ENCODE results near the gene SGO2.

The SGO2 gene

GRCh38 chr2:200618054-200618419 is 92.0 kb downstream of the SGO2 start:
- no peaks in the 10 kb centered on the region for H3K4me1 ChIP-seq (ENCODE audit: control insufficient read depth in 2 of 2, insufficient read depth in 2 of 2, low read length in 2 of 2)
- no peaks in the 10 kb centered on the region for H3K36me3 ChIP-seq (ENCODE audit: control insufficient read depth in 2 of 2, insufficient read depth in 2 of 2, low read length in 2 of 2)
- no peak overlapping the region for H3K4me3 ChIP-seq (ENCODE audit: low read length in 2 of 2)
- no peaks in the 10 kb centered on the region for H3K9me3 ChIP-seq (ENCODE audit: control insufficient read depth in 2 of 2, low read length in 2 of 2)
- H3K27me3 ChIP-seq (ENCODE audit: control insufficient read depth in 2 of 2, insufficient read depth in 2 of 2, low read length in 2 of 2), result no peaks in the 10 kb centered on the region
- H3K27ac ChIP-seq (ENCODE audit: low read depth in 2 of 2, low read length in 2 of 2), result no peak overlapping the region
- H3K9ac ChIP-seq (ENCODE audit: low read depth in 1 of 2, low read length in 2 of 2), result no peak overlapping the region

DNA sequence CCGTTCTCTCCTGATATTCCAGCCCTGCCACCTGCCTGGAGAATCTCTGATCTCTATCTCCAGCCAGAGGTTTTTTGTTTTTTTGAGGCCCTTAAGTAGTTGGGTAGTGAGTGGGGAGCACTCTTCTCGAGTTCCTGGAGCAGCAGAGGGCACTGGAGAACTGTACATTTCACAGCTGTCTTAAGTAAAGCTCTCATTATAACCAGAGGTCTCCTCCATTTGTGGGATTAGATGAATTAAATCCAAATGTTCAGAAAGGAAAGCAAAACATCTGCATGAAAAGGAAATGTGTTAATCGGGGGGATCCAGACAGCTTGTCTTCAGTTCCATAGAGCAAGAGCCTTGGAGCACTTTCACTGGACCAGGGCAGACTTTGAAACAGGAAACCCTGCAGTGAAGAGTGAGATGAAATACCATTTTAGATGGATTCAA is 92.6 kb downstream of the SGO2 start:
- Histone ChIP-seq H3K9ac (ENCODE audit: low read depth in 1 of 2, low read length in 2 of 2) (no peak overlapping the region), H3K9me3 (ENCODE audit: control insufficient read depth in 2 of 2, low read length in 2 of 2) (no peaks in the 10 kb centered on the region), H3K27ac (ENCODE audit: low read depth in 2 of 2, low read length in 2 of 2) (no peak overlapping the region), H3K4me3 (ENCODE audit: low read length in 2 of 2) (no peak overlapping the region), H3K4me1 (ENCODE audit: control insufficient read depth in 2 of 2, insufficient read depth in 2 of 2, low read length in 2 of 2) (no peaks in the 10 kb centered on the region), H3K27me3 (ENCODE audit: control insufficient read depth in 2 of 2, insufficient read depth in 2 of 2, low read length in 2 of 2) (no peaks in the 10 kb centered on the region), H3K36me3 (ENCODE audit: control insufficient read depth in 2 of 2, insufficient read depth in 2 of 2, low read length in 2 of 2) (no peaks in the 10 kb centered on the region)

- no peaks in the 10 kb centered on the region for H3K36me3 ChIP-seq (ENCODE audit: control insufficient read depth in 2 of 2, insufficient read depth in 2 of 2, low read length in 2 of 2)
- no peaks in the 10 kb centered on the region for H3K4me1 ChIP-seq (ENCODE audit: control insufficient read depth in 2 of 2, insufficient read depth in 2 of 2, low read length in 2 of 2)
- H3K9ac ChIP-seq (ENCODE audit: low read depth in 1 of 2, low read length in 2 of 2), result no peak overlapping the region
- no peaks in the 10 kb centered on the region for H3K9me3 ChIP-seq (ENCODE audit: control insufficient read depth in 2 of 2, low read length in 2 of 2)
- no peak overlapping the region for H3K27ac ChIP-seq (ENCODE audit: low read depth in 2 of 2, low read length in 2 of 2)
- H3K4me3 ChIP-seq (ENCODE audit: low read length in 2 of 2), result no peak overlapping the region
- no peaks in the 10 kb centered on the region for H3K27me3 ChIP-seq (ENCODE audit: control insufficient read depth in 2 of 2, insufficient read depth in 2 of 2, low read length in 2 of 2)
Measured at GRCh38 chr2:200619279-200619678, 93.3 kb downstream of the SGO2 start.

- H3K27ac ChIP-seq (ENCODE audit: low read depth in 2 of 2, low read length in 2 of 2), result no peak overlapping the region
- H3K9ac ChIP-seq (ENCODE audit: low read depth in 1 of 2, low read length in 2 of 2), result no peak overlapping the region
- H3K27me3 ChIP-seq (ENCODE audit: control insufficient read depth in 2 of 2, insufficient read depth in 2 of 2, low read length in 2 of 2), result no peaks in the 10 kb centered on the region
- no peak overlapping the region for H3K4me3 ChIP-seq (ENCODE audit: low read length in 2 of 2)
- H3K36me3 ChIP-seq (ENCODE audit: control insufficient read depth in 2 of 2, insufficient read depth in 2 of 2, low read length in 2 of 2), result no peaks in the 10 kb centered on the region
- no peaks in the 10 kb centered on the region for H3K9me3 ChIP-seq (ENCODE audit: control insufficient read depth in 2 of 2, low read length in 2 of 2)
- H3K4me1 ChIP-seq (ENCODE audit: control insufficient read depth in 2 of 2, insufficient read depth in 2 of 2, low read length in 2 of 2), result no peaks in the 10 kb centered on the region
Measured at GRCh38 chr2:200620606-200621390, 94.8 kb downstream of the SGO2 start.

DNA sequence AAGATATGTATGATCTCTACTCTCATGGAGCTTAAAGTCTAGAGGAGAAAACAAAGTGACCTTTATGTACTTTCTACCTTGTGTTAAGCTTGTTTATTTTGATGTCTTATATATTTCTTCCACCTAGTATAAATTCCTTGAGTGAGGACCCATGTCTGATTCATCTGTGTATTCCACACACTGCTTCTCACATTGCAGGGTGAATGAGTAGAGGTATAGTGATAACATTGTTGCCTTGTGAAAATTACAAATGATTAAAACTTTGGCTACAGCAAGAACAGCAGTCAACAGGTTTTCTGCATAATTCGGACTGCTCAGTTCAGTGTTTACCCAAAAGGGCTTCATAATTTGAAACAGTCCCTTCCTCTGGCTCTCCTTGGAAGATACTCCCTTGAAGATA is 96.1 kb downstream of the SGO2 start:
- Histone ChIP-seq H3K27me3 (ENCODE audit: control insufficient read depth in 2 of 2, insufficient read depth in 2 of 2, low read length in 2 of 2) (no peaks in the 10 kb centered on the region), H3K9ac (ENCODE audit: low read depth in 1 of 2, low read length in 2 of 2) (no peak overlapping the region), H3K4me1 (ENCODE audit: control insufficient read depth in 2 of 2, insufficient read depth in 2 of 2, low read length in 2 of 2) (no peaks in the 10 kb centered on the region), H3K9me3 (ENCODE audit: control insufficient read depth in 2 of 2, low read length in 2 of 2) (no peaks in the 10 kb centered on the region), H3K36me3 (ENCODE audit: control insufficient read depth in 2 of 2, insufficient read depth in 2 of 2, low read length in 2 of 2) (no peaks in the 10 kb centered on the region), H3K4me3 (ENCODE audit: low read length in 2 of 2) (no peak overlapping the region), H3K27ac (ENCODE audit: low read depth in 2 of 2, low read length in 2 of 2) (no peak overlapping the region)

DNA sequence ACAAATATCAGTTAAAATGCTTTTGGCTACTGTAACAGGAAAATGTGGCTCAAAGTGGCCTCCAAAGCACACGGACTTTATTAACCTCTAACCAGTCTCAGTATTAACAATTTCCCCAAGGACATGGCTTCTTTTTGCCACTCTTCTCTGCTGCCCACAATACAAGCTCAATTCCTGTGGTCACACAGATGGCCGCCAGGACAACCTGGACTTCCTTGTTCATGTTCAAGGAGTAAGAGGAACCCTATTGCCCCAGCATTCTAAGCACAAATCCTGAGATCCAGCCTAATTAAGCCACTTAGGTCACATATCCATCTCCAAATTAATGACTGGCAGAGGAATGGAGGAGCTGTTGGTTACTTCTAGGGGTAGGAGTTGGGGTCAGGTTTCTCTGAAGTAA is 98.0 kb downstream of the SGO2 start:
- no peaks in the 10 kb centered on the region for H3K27me3 ChIP-seq (ENCODE audit: control insufficient read depth in 2 of 2, insufficient read depth in 2 of 2, low read length in 2 of 2)
- no peaks in the 10 kb centered on the region for H3K4me1 ChIP-seq (ENCODE audit: control insufficient read depth in 2 of 2, insufficient read depth in 2 of 2, low read length in 2 of 2)
- H3K9me3 ChIP-seq (ENCODE audit: control insufficient read depth in 2 of 2, low read length in 2 of 2), result no peaks in the 10 kb centered on the region
- H3K9ac ChIP-seq (ENCODE audit: low read depth in 1 of 2, low read length in 2 of 2), result no peak overlapping the region
- no peaks in the 10 kb centered on the region for H3K36me3 ChIP-seq (ENCODE audit: control insufficient read depth in 2 of 2, insufficient read depth in 2 of 2, low read length in 2 of 2)
- no peak overlapping the region for H3K4me3 ChIP-seq (ENCODE audit: low read length in 2 of 2)
- H3K27ac ChIP-seq (ENCODE audit: low read depth in 2 of 2, low read length in 2 of 2), result no peak overlapping the region

- Histone ChIP-seq H3K27me3 (ENCODE audit: control insufficient read depth in 2 of 2, insufficient read depth in 2 of 2, low read length in 2 of 2) (no peaks in the 10 kb centered on the region), H3K9ac (ENCODE audit: low read depth in 1 of 2, low read length in 2 of 2) (no peak overlapping the region), H3K27ac (ENCODE audit: low read depth in 2 of 2, low read length in 2 of 2) (no peak overlapping the region), H3K36me3 (ENCODE audit: control insufficient read depth in 2 of 2, insufficient read depth in 2 of 2, low read length in 2 of 2) (no peaks in the 10 kb centered on the region), H3K4me1 (ENCODE audit: control insufficient read depth in 2 of 2, insufficient read depth in 2 of 2, low read length in 2 of 2) (no peaks in the 10 kb centered on the region), H3K9me3 (ENCODE audit: control insufficient read depth in 2 of 2, low read length in 2 of 2) (no peaks in the 10 kb centered on the region), H3K4me3 (ENCODE audit: low read length in 2 of 2) (no peak overlapping the region)
Measured at GRCh38 chr2:200624658-200625057, 98.7 kb downstream of the SGO2 start.

DNA sequence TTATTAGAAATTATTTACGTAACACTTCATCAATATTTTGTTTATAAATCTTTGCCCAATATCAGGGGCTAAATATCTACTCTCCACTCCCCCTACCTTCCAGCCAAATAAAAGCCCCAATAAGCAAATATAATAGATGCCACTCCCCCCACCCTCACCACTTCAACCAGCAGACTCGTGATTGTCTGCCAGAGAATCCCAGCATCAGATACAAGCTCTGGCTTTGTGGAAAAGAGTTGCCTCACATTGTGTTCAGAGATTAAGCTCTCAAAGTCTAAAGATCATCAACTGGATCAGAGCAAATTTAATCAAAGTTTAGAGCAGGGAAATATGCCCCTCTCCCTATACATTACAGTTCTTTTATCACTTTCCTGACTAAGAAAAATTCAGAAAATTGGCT is 99.3 kb downstream of the SGO2 start:
- Histone ChIP-seq H3K9me3 (ENCODE audit: control insufficient read depth in 2 of 2, low read length in 2 of 2) (no peaks in the 10 kb centered on the region), H3K4me1 (ENCODE audit: control insufficient read depth in 2 of 2, insufficient read depth in 2 of 2, low read length in 2 of 2) (no peaks in the 10 kb centered on the region), H3K4me3 (ENCODE audit: low read length in 2 of 2) (no peak overlapping the region), H3K27ac (ENCODE audit: low read depth in 2 of 2, low read length in 2 of 2) (no peak overlapping the region), H3K9ac (ENCODE audit: low read depth in 1 of 2, low read length in 2 of 2) (no peak overlapping the region), H3K27me3 (ENCODE audit: control insufficient read depth in 2 of 2, insufficient read depth in 2 of 2, low read length in 2 of 2) (no peaks in the 10 kb centered on the region), H3K36me3 (ENCODE audit: control insufficient read depth in 2 of 2, insufficient read depth in 2 of 2, low read length in 2 of 2) (no peaks in the 10 kb centered on the region)

DNA sequence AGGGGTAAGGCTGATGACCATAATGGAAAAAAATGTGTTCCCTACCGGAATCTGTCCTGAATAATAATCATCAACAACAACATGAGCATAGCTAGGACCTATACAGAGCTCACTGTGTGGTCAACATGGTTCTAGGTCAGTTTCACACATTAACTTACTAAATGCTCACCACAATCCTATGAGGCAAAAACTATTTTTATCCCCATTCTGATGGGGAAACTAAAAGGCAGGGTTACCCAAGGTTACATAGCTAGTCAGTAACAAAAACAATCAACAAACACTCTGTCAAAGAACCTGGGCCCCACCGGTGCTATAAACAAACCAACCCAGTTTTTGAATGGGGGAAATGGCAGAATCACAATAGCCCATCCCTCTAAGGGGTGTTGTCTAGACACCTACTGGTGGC is 100.0 kb downstream of the SGO2 start:
- Histone ChIP-seq H3K4me1 (ENCODE audit: control insufficient read depth in 2 of 2, insufficient read depth in 2 of 2, low read length in 2 of 2) (no peaks in the 10 kb centered on the region), H3K9me3 (ENCODE audit: control insufficient read depth in 2 of 2, low read length in 2 of 2) (no peaks in the 10 kb centered on the region), H3K4me3 (ENCODE audit: low read length in 2 of 2) (no peak overlapping the region), H3K9ac (ENCODE audit: low read depth in 1 of 2, low read length in 2 of 2) (no peak overlapping the region), H3K27me3 (ENCODE audit: control insufficient read depth in 2 of 2, insufficient read depth in 2 of 2, low read length in 2 of 2) (no peaks in the 10 kb centered on the region), H3K27ac (ENCODE audit: low read depth in 2 of 2, low read length in 2 of 2) (no peak overlapping the region), H3K36me3 (ENCODE audit: control insufficient read depth in 2 of 2, insufficient read depth in 2 of 2, low read length in 2 of 2) (no peaks in the 10 kb centered on the region)

DNA sequence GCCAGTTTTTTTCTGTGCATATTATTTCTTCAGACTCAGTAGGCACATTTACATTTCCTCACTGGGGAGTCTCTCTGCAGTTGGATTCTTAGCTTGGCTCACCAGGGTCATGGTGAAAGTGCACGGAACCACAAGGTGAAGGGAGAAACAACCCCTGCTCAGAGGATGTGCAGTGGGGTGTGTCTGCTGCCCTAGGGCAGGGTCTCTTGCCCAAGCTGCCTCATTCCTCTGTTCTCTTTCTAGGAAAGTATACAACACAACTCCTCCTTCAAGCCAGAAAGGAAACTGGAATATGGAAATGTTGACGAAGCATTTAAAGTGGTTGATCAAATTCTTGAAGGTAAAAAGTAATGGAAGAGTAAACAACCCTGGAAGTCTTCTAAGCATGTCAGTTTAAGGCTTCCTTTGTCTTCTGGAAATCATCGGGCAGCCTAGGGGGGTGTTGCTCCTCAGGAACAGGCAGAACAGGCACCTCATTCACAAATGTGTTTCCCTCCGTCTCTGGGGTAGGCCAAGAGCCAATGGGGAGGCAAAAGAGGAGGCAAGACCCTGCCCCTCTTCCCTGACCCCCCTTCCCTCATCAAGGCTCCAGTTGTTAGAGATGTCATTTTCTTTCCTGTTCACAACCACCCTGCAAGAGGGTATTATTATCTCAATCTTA is 101.2 kb downstream of the SGO2 start:
- Histone ChIP-seq H3K27ac (ENCODE audit: low read depth in 2 of 2, low read length in 2 of 2) (no peak overlapping the region), H3K4me3 (ENCODE audit: low read length in 2 of 2) (no peak overlapping the region), H3K27me3 (ENCODE audit: control insufficient read depth in 2 of 2, insufficient read depth in 2 of 2, low read length in 2 of 2) (no peaks in the 10 kb centered on the region), H3K9me3 (ENCODE audit: control insufficient read depth in 2 of 2, low read length in 2 of 2) (no peaks in the 10 kb centered on the region), H3K9ac (ENCODE audit: low read depth in 1 of 2, low read length in 2 of 2) (no peak overlapping the region), H3K4me1 (ENCODE audit: control insufficient read depth in 2 of 2, insufficient read depth in 2 of 2, low read length in 2 of 2) (no peaks in the 10 kb centered on the region), H3K36me3 (ENCODE audit: control insufficient read depth in 2 of 2, insufficient read depth in 2 of 2, low read length in 2 of 2) (no peaks in the 10 kb centered on the region)

All from mucosa of rectum (tissue), 2 donors.